K562 (cell line): Measurements from ENCODE around the gene BEX3. TPM values are rescaled to one million over a fixed set of nuclear protein-coding genes. Genes with fewer than 3 reads are reported as not detected.

Experiments used
- ATAC-seq: fragments of 200-7000 bp; cut with Tn5 transposase; 3 replicates; pipeline ENCODE4 v1.9.1; 2020; ENCODE audit warnings: moderate library complexity
- BruUV-seq: library from RNA; stranded (reverse); fragments of 400-500 nt; replicated peaks from 2 replicates; lab custom pipeline; 2021; lab: Mats Ljungman, UMichigan
- CTCF ChIA-PET: fragments of 300-600 bp; formaldehyde crosslinking; extraction: SDS; loops from one replicate; lab custom pipeline; 2021; ENCODE audit warnings: low intra/inter-chr PET ratio; lab: Yijun Ruan, JAX
- POLR2A ChIA-PET: fragments of 300-600, 350-650 bp; sonication (Branson Sonifier 250); formaldehyde crosslinking; extraction: SDS; loops from one replicate; lab custom pipeline; 2021; ENCODE audit warnings: antibody characterized with exemption, inconsistent platforms; lab: Yijun Ruan, JAX
- DNase-seq, 4 experiments: peaks; one replicate each; pipeline versions ENCODE4 v3.0.0 to v3.0.0-alpha.2; 2011 to 2018; ENCODE audit warnings: low spot score in 3 of 4, mixed read lengths in 3 of 4; ENCODE audit errors: extremely low read depth in 1 of 4
- FAIRE-seq: peaks from 2 replicates; lab custom pipeline; 2011; peaks lifted over from hg19 to GRCh38; lab: Jason Lieb, UNC
- H2AFZ ChIP-seq: 2 replicates; pipeline ENCODE4 v1.6.0; 2011; ENCODE audit warnings: low read depth, low read length, control low read depth, inconsistent platforms
- H3K27ac ChIP-seq: fragments of 200-600 bp; 3 replicates; pipeline ENCODE4 v1.8.0; 2011; ENCODE audit warnings: low read depth, mild to moderate bottlenecking, control low read depth, inconsistent platforms, low read length, moderate library complexity, mixed read lengths; ENCODE audit errors: extremely low read depth
- H3K27me3 ChIP-seq, 2 experiments: fragments of 300-600 bp in 1 of 2; 2 replicates in 1 of 2; 3 replicates in 1 of 2; pipeline versions ENCODE4 v1.6.0 to v1.8.0; 2011; ENCODE audit warnings: inconsistent platforms in 2 of 2, low read length in 2 of 2, mild to moderate bottlenecking in 1 of 2, mixed read lengths in 1 of 2, moderate library complexity in 1 of 2; ENCODE audit not compliant: control insufficient read depth in 2 of 2, insufficient read depth in 2 of 2
- H3K36me3 ChIP-seq: fragments of 300-600 bp; 3 replicates; pipeline ENCODE4 v1.8.0; 2011; ENCODE audit warnings: mild to moderate bottlenecking, low read length, inconsistent platforms; ENCODE audit not compliant: control insufficient read depth, insufficient read depth
- H3K4me1 ChIP-seq, 2 experiments: fragments of 200-600 bp in 1 of 2; replicated peaks in 1 of 2; 2 replicates in 1 of 2; 3 replicates in 1 of 2; pipeline versions ENCODE4 v1.5.1 to v1.8.0; 2011; ENCODE audit warnings: inconsistent platforms in 2 of 2, low read length in 2 of 2, mild to moderate bottlenecking in 1 of 2, mixed read lengths in 1 of 2, moderate library complexity in 1 of 2; ENCODE audit not compliant: control insufficient read depth in 2 of 2, insufficient read depth in 2 of 2
- H3K4me2 ChIP-seq: 2 replicates; pipeline ENCODE4 v1.6.1; 2011; ENCODE audit warnings: low read length, control low read depth, inconsistent platforms, mixed read lengths; ENCODE audit not compliant: insufficient read depth
- H3K4me3 ChIP-seq: fragments of 200-600 bp; sonication (generic), shearing (Covaris generic); 2 replicates; pipeline ENCODE4 v1.5.1; 2016; ENCODE audit warnings: control low read depth, inconsistent platforms
- H3K79me2 ChIP-seq: fragments of 200-600 bp; 3 replicates; pipeline ENCODE4 v1.8.0; 2011; ENCODE audit warnings: low read length, inconsistent platforms; ENCODE audit not compliant: control insufficient read depth, insufficient read depth
- H3K9ac ChIP-seq, 2 experiments: 2 replicates each; pipeline versions ENCODE4 v1.6.0 to v1.6.1; 2011; ENCODE audit warnings: low read depth in 2 of 2, low read length in 2 of 2, control low read depth in 1 of 2, inconsistent platforms in 1 of 2, mild to moderate bottlenecking in 1 of 2, mixed read lengths in 1 of 2; ENCODE audit not compliant: insufficient read depth in 1 of 2
- H3K9me1 ChIP-seq: one replicate; pipeline ENCODE4 v1.6.0; 2011; ENCODE audit warnings: inconsistent platforms, mild to moderate bottlenecking, low read length, moderate library complexity; ENCODE audit not compliant: control insufficient read depth, insufficient read depth
- H3K9me3 ChIP-seq: replicated peaks from 2 replicates; pipeline ENCODE4 v1.5.1; 2011; ENCODE audit warnings: low read depth, low read length, inconsistent platforms; ENCODE audit not compliant: control insufficient read depth, insufficient read depth
- H4K20me1 ChIP-seq: replicated peaks from 2 replicates; pipeline ENCODE4 v1.6.1; 2011; ENCODE audit warnings: low read length, inconsistent platforms, mixed read lengths; ENCODE audit not compliant: control insufficient read depth, insufficient read depth
- ARNT ChIP-seq, 2 experiments: fragments of 450-650 bp; IDR thresholded peaks; 2 replicates each; pipeline ENCODE4 v1.6.1; 2016; ENCODE audit warnings: mild to moderate bottlenecking in 1 of 2
- E2F8 ChIP-seq: fragments of 450-650 bp; IDR thresholded peaks from 2 replicates; pipeline ENCODE4 v1.7.1; 2018; ENCODE audit warnings: mild to moderate bottlenecking, low read depth; ENCODE audit not compliant: partially characterized antibody
- GABPB1 ChIP-seq: sonication (generic); formaldehyde crosslinking; IDR thresholded peaks from 2 replicates; pipeline ENCODE4 v1.8.0; 2022; ENCODE audit warnings: mild to moderate bottlenecking, missing genetic modification reagents
- GABPB2 ChIP-seq: fragments of 250-450 bp; sonication (Bioruptor Pico); conservative IDR thresholded peaks from 2 replicates; pipeline ENCODE4 v1.5.1; 2021; ENCODE audit warnings: mild to moderate bottlenecking
- GATA2 ChIP-seq: sonication (generic); formaldehyde crosslinking; IDR thresholded peaks from 2 replicates; pipeline ENCODE4 v1.4.0; 2020; ENCODE audit warnings: mild to moderate bottlenecking, missing genetic modification reagents
- KAT7 ChIP-seq: sonication (generic); formaldehyde crosslinking; IDR thresholded peaks from 2 replicates; pipeline ENCODE4 v1.8.0; 2022; ENCODE audit warnings: missing genetic modification reagents, mild to moderate bottlenecking, borderline replicate concordance
- MEF2A ChIP-seq: IDR thresholded peaks from 2 replicates; pipeline ENCODE4 v1.6.1; 2011; ENCODE audit warnings: low read depth, mild to moderate bottlenecking, low read length, moderate library complexity; ENCODE audit not compliant: control insufficient read depth
- MXI1 ChIP-seq: IDR thresholded peaks from 2 replicates; pipeline ENCODE4 v1.6.1; 2011; ENCODE audit warnings: low read depth, mild to moderate bottlenecking, improper control_type of control experiment, low read length
- TCF15 ChIP-seq: fragments of 250-450 bp; sonication (Bioruptor Pico); IDR thresholded peaks from 2 replicates; pipeline ENCODE4 v1.8.0; 2022; ENCODE audit warnings: moderate library complexity, mild to moderate bottlenecking, inconsistent platforms
- ZNF23 ChIP-seq: fragments of 250-450 bp; sonication (Bioruptor Pico); IDR thresholded peaks from 2 replicates; pipeline ENCODE4 v1.4.0; 2020; ENCODE audit warnings: mild to moderate bottlenecking
- ZNF717 ChIP-seq: fragments of 250-450 bp; sonication (Bioruptor Pico); IDR thresholded peaks from 2 replicates; pipeline ENCODE4 v1.5.0; 2021
- WGBS: fragments of 100-300 bp; shearing (Covaris generic); methylation state at CpG from one replicate; pipeline ENCODE4 v1.1.6; 2016; ENCODE audit warnings: low coverage, mixed read lengths; ENCODE audit not compliant: insufficient coverage; ENCODE audit errors: missing lambda C conversion rate; 5-methylcytosine and 5-hydroxymethylcytosine counted together
- in situ Hi-C: fragments of 300-500 bp; cut with MboI; formaldehyde crosslinking; loops from 4 replicates; pipeline ENCODE4 v1.15.0; 2018; ENCODE audit warnings: inconsistent platforms, mixed read lengths
- intact Hi-C: fragments of 100-400 bp; cut with micrococcal nuclease; formaldehyde crosslinking; loops from 2 replicates; pipeline ENCODE4 v1.14.2; 2022
- polyA plus RNA-seq, 8 experiments: library from polyadenylated mRNA; depleted of rRNA in 4 of 8; stranded (reverse) in 5 of 8; unstranded in 3 of 8; fragments of >200 nt; fragmentation: Nextera tagmentation in 2 of 8; fragmentation: Illumina TruSeq in 1 of 8; extraction: Ambion mirVana in 2 of 8; extraction: Trizol in 1 of 8; gene quantifications; 2 replicates each; pipeline versions ENCODE4 v1.2.1 to v1.2.3, GENCODE V29; 2011 to 2014; ENCODE audit warnings: inconsistent platforms in 1 of 8, missing spikeins in 1 of 8
- total RNA-seq, 7 experiments: library from RNA; depleted of rRNA in 6 of 7; stranded (reverse); fragments of >200 nt in 6 of 7; fragmentation: Illumina TruSeq in 2 of 7; extraction: Trizol in 2 of 7; gene quantifications; 2 replicates each; pipeline versions ENCODE4 v1.2.1 to v1.2.3, GENCODE V29; 2011 to 2021; ENCODE audit warnings: low replicate concordance in 1 of 7

Gene BEX3
- total and polyA plus RNA-seq, 9 of the 15 experiments (the other 6 are each of a cell fraction or from before 2014, with no cell fraction given) = 0.21 to 0.47 TPM; not detected in 7

- TF ChIP-seq ARNT (IDR thresholded peaks at IDR 0.05) (no peak), TCF15 (CRISPR knock-in tag) (no peak), MXI1 (no peak), GATA2 (CRISPR knock-in tag) (no peak), GABPB2 (CRISPR knock-in tag) (no peak), MEF2A (no peak), ZNF23 (CRISPR knock-in tag) (no peak), GABPB1 (CRISPR knock-in tag) (no peak), E2F8 (no peak), ZNF717 (CRISPR knock-in tag) (no peak), KAT7 (CRISPR knock-in tag) (no peak)
- FAIRE-seq (no peak), DNase-seq (no peak), ATAC-seq (no peak)
- Histone ChIP-seq H3K4me3 (no peak overlapping the region), H3K9ac (no peak overlapping the region), H3K36me3 (no peaks in the 10 kb centered on the region), H3K4me2 (no peak overlapping the region), H3K79me2 (no peaks in the 10 kb centered on the region), H4K20me1 (no peaks in the 10 kb centered on the region), H3K9me1 (no peaks in the 10 kb centered on the region), H3K27me3 (no peaks in the 10 kb centered on the region), H2AFZ (no peak overlapping the region), H3K27ac (no peak overlapping the region), H3K4me1 (no peaks in the 10 kb centered on the region), H3K9me3 (no peaks in the 10 kb centered on the region)
- in situ Hi-C loops = no loop called here
- POLR2A ChIA-PET = no interaction called here
- BruUV-seq = no TSS peak
- 42% methylated on average over 5 of the region's 7 CpGs for WGBS
- CTCF ChIA-PET = no interaction called here
- intact Hi-C loops = no loop called here
Measured at GRCh38 chrX:103414561-103414960, 38.2 kb downstream of the BEX3 start.
